MCF 10A (cell line): ENCODE measurements around the gene CXCL9. TPM values are rescaled to one million over a fixed set of nuclear protein-coding genes. Genes with fewer than 3 reads are reported as not detected.
"Not testable (repeated sequence)": the region's sequence is repeated elsewhere in the genome, so short reads cannot be mapped to it uniquely, and the experiment has no call there.

Experiments used
- Bru-seq: library from RNA; stranded (reverse); fragments of 400-500 nt; gene quantifications from one replicate; lab custom pipeline; 2021; lab: Mats Ljungman, UMichigan
- BruChase-seq, 2 experiments: library from RNA; stranded (reverse); fragments of 400-500 nt; gene quantifications; one replicate each; lab custom pipeline; 2021; lab: Mats Ljungman, UMichigan
- BruUV-seq: library from RNA; stranded (reverse); fragments of 400-500 nt; replicated peaks from 2 replicates; lab custom pipeline; 2021; lab: Mats Ljungman, UMichigan
- CTCF ChIA-PET: fragments of 300-600 bp; sonication (Branson Sonifier 250); formaldehyde crosslinking; extraction: SDS; loops from one replicate; lab custom pipeline; 2021; ENCODE audit warnings: antibody characterized with exemption, inconsistent platforms; lab: Yijun Ruan, JAX
- POLR2A ChIA-PET: fragments of 300-600, 350-650 bp; sonication (Branson Sonifier 250); formaldehyde crosslinking; extraction: SDS; loops from one replicate; lab custom pipeline; 2020; ENCODE audit warnings: antibody characterized with exemption, inconsistent platforms; lab: Yijun Ruan, JAX
- DNase-seq: peaks from one replicate; pipeline ENCODE4 v3.0.0-alpha.2; 2018; ENCODE audit not compliant: unreplicated experiment
- H3K27ac Mint-ChIP-seq: one replicate; pipeline ENCODE4 v1.8.0; 2022; ENCODE audit warnings: mild to moderate bottlenecking, low read depth, mixed read lengths; ENCODE audit not compliant: unreplicated experiment
- H3K27me3 Mint-ChIP-seq: one replicate; pipeline ENCODE4 v1.8.0; 2022; ENCODE audit warnings: mixed read lengths; ENCODE audit not compliant: insufficient read depth, unreplicated experiment
- H3K36me3 Mint-ChIP-seq: one replicate; pipeline ENCODE4 v1.8.0; 2022; ENCODE audit warnings: mild to moderate bottlenecking, moderate library complexity, mixed read lengths; ENCODE audit not compliant: insufficient read depth, unreplicated experiment
- H3K4me1 Mint-ChIP-seq: one replicate; pipeline ENCODE4 v1.8.0; 2022; ENCODE audit warnings: mixed read lengths; ENCODE audit not compliant: insufficient read depth, unreplicated experiment
- H3K4me3 Mint-ChIP-seq: one replicate; pipeline ENCODE4 v1.8.0; 2022; ENCODE audit warnings: mild to moderate bottlenecking, moderate library complexity, mixed read lengths; ENCODE audit not compliant: unreplicated experiment
- H3K9me3 Mint-ChIP-seq: one replicate; pipeline ENCODE4 v1.8.0; 2022; ENCODE audit warnings: mixed read lengths; ENCODE audit not compliant: unreplicated experiment
- intact Hi-C: fragments of 100-400 bp; cut with micrococcal nuclease; formaldehyde crosslinking; loops from 2 replicates; pipeline ENCODE4 v1.14.1; 2022
- long read RNA-seq: library from polyadenylated mRNA; stranded (forward); transcript quantifications from one replicate; pipeline ENCODE4 v2.0.0, GENCODE V29; 2022
- total RNA-seq: library from RNA; stranded (reverse); gene quantifications from 2 replicates; pipeline ENCODE4 v1.2.3, GENCODE V29; 2022
- TF ChIP-seq, protein P1 (sequence below): fragments of 200-600 bp; IDR thresholded peaks from one replicate; pipeline ENCODE4 v1.8.0; 2022; ENCODE audit warnings: antibody characterized with exemption, mild to moderate bottlenecking; ENCODE audit not compliant: unreplicated experiment

Gene CXCL9
- not detected in 2 replicates for total RNA-seq
- Bru-seq, nascent RNA: not detected
- not detected for BruChase-seq, experiment 1, labeled RNA remaining after a 6-hour chase
- not detected for BruChase-seq, experiment 2, labeled RNA remaining after a 2-hour chase
- long read RNA-seq: 0 reads

DNA sequence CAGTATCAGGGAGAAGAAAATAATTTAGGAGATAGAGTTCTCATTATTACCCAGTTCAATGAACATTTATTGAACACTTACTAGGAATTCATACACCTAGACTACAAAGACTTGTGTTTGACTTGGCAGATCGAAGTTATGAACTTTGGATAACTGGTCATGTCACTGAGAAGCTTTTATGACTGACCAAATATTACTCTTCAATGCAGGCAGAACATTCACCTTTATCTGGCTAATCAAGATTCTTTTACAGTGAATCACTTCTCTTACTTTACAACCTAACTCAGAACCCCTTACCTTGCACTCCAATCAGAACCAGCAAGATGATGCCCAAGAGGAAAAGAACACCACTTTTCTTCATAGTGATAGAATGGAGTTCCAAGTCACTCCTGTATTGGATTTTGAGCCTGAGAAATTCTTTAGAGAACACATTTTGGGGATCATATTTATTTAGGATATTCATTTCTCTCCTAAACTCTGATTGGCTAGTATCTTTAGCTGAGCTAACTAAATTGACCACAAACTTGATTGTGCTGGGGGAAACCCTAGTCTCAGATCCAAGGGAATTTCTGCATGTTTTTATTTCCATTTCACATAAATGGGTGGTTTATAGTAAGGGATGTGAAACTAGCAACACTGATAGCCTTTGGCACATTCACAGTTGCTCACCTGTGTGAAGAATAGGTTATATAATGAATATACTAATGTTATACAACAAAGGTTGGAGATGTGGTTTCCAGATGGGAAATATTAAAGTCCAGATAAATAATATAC lies at the start of gene CXCL9:
Gene CXCL9 (minus strand): TSS at position 421 of the 774 bp plus-strand sequence. CDS start 60 bp downstream, at position 361.
- Mint-ChIP-seq H3K27ac (no peak within 1 kb of the TSS), H3K9me3 (no peaks in the 10 kb centered on the region), H3K4me3 (no peak within 1 kb of the TSS), H3K36me3 (no peaks in the 10 kb centered on the region), H3K4me1 (peaks cover 8% of the 10 kb centered on the region), H3K27me3 (no peaks in the 10 kb centered on the region)
- TF ChIP-seq, protein P1, sequence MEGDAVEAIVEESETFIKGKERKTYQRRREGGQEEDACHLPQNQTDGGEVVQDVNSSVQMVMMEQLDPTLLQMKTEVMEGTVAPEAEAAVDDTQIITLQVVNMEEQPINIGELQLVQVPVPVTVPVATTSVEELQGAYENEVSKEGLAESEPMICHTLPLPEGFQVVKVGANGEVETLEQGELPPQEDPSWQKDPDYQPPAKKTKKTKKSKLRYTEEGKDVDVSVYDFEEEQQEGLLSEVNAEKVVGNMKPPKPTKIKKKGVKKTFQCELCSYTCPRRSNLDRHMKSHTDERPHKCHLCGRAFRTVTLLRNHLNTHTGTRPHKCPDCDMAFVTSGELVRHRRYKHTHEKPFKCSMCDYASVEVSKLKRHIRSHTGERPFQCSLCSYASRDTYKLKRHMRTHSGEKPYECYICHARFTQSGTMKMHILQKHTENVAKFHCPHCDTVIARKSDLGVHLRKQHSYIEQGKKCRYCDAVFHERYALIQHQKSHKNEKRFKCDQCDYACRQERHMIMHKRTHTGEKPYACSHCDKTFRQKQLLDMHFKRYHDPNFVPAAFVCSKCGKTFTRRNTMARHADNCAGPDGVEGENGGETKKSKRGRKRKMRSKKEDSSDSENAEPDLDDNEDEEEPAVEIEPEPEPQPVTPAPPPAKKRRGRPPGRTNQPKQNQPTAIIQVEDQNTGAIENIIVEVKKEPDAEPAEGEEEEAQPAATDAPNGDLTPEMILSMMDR: no peak
- ChIA-PET POLR2A (no interaction called here), CTCF (interaction anchor here (1.1 to 1.5 kb wide), 2 partner anchors 11 to 60 kb away, joined by 3 to 8 read pairs; no protein-coding TSS in a partner anchor)
- DNase-seq: no peak
- intact Hi-C loops: no loop called here
- no TSS peak for BruUV-seq

DNA sequence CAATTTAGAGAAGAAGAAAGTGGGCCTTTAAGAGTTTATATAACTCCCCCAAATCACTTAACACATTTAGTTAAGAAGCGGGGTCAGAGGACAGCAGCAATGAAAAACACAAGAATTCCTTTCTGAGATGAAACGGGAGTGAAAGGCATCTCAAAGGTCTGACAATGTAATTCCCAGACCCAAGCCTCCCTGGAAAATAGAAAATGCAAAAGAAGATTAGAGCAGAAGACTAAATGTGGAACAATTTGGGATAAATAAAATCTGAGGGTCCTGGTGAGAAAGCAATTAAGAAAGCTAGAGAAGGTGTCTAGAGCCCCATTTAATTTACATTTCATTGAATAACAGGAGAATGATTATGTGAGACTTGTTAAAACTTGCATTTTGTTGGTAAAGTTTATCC lies 48.1 kb upstream of the CXCL9 start:
- no peak overlapping the region for H3K4me3 Mint-ChIP-seq
- no TSS peak for BruUV-seq
- no peaks in the 10 kb centered on the region for H3K27me3 Mint-ChIP-seq
- CTCF ChIA-PET: interaction anchor here (1.0 kb wide), 1 partner anchor 12 kb away, joined by 4 read pairs; no protein-coding TSS in a partner anchor
- no peaks in the 10 kb centered on the region for H3K9me3 Mint-ChIP-seq
- POLR2A ChIA-PET: no interaction called here
- DNase-seq: no peak
- TF ChIP-seq, protein P1: no peak
- intact Hi-C loops: no loop called here
- peaks cover 25% of the 10 kb centered on the region for H3K4me1 Mint-ChIP-seq
- H3K27ac Mint-ChIP-seq: no peak overlapping the region
- H3K36me3 Mint-ChIP-seq: peaks cover 1% of the 10 kb centered on the region

DNA sequence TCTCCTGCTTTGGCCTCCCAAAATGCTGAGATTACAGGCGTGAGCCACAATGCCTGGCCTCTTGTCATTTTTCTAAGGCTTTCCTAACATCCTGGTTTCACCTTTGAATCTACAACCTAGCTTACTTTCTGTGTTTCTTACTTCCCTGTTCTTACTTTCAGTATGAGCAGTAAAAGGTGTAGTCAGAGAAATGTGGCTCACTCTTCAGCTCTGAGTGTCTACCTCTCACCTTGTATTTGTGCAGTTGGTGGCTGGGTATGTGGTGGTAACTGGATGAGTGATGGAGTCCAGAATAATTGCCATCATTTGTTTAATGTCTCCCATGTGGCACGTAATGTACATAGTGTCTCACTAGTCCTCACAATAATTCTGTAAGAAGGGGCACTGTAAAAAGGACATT lies 47.7 kb upstream of the CXCL9 start:
- TF ChIP-seq, protein P1: no peak
- Mint-ChIP-seq H3K27me3 (no peaks in the 10 kb centered on the region), H3K27ac (no peak overlapping the region), H3K4me3 (no peak overlapping the region), H3K4me1 (peaks cover 21% of the 10 kb centered on the region), H3K36me3 (no peaks in the 10 kb centered on the region), H3K9me3 (no peaks in the 10 kb centered on the region)
- DNase-seq: no peak
- intact Hi-C loops: no loop called here
- BruUV-seq: no TSS peak
- ChIA-PET CTCF (interaction anchor here (2.4 to 2.5 kb wide), 2 partner anchors 29 to 59 kb away, joined by 6 to 18 read pairs; no protein-coding TSS in a partner anchor), POLR2A (interaction anchor here (1.1 to 2.7 kb wide), 2 partner anchors 19 to 56 kb away, joined by 3 to 6 read pairs; partner anchors contain the start of gene CXCL11)

DNA sequence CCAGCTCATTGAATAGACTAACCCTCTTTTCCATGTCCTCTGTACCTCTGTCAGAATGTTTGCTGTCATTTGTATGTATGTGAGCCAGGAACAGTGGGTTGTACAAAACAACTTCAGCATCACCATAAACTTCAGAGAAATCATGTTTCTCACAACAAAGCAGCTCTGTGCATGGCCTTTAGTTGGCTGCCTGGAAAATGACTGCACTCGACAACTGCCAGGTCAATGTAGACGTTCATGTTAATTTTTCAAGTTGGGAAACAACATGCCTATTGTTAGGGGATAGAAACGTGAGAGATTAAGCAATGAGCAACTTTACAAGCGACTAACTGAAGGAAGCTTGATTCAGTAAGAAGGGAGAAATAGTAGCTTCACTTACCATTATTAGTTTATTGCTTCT lies 46.4 kb upstream of the CXCL9 start:
- TF ChIP-seq, protein P1: no peak
- no peaks in the 10 kb centered on the region for H3K9me3 Mint-ChIP-seq
- peaks cover 8% of the 10 kb centered on the region for H3K4me1 Mint-ChIP-seq
- H3K36me3 Mint-ChIP-seq: no peaks in the 10 kb centered on the region
- CTCF ChIA-PET: interaction anchor here (0.7 to 2.5 kb wide), 6 partner anchors 14 to 95 kb away, joined by 3 to 18 read pairs (median 4); partner anchors contain the start of gene NUP54
- H3K27ac Mint-ChIP-seq: no peak overlapping the region
- H3K27me3 Mint-ChIP-seq: no peaks in the 10 kb centered on the region
- POLR2A ChIA-PET: interaction anchor here (0.7 to 2.7 kb wide), 5 partner anchors 15 to 352 kb away, joined by 3 to 6 read pairs (median 3); partner anchors contain the start of genes CXCL11 and SDAD1
- intact Hi-C loops: no loop called here
- no peak overlapping the region for H3K4me3 Mint-ChIP-seq
- DNase-seq: peak; percentile 28
- no TSS peak for BruUV-seq

DNA sequence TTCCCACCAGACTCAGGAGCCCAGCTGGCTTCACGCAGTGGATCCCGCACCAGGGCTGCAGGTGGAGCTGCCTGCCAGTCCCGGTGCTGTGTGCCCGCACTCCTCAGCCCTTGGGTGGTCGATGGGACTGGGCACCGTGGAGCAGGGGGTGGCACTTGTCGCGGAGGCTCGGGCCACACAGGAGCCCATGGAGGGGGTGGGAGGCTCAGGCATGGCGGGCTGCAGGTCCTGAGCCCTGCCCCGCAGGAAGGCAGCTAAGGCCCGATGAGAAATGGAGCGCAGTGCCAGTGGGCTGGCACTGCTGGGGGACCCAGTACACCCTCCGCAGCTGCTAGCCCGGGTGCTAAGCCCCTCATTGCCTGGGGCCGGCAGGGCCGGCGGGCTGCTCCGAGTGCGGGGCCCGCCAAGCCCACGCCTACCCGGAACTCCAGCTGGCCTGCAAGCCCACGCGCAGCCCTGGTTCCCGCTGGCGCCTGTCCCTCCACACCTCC lies 43.3 kb upstream of the CXCL9 start:
- H3K9me3 Mint-ChIP-seq, H3K4me3 Mint-ChIP-seq, H3K27me3 Mint-ChIP-seq, intact Hi-C loops, H3K27ac Mint-ChIP-seq, H3K4me1 Mint-ChIP-seq, BruUV-seq, DNase-seq, H3K36me3 Mint-ChIP-seq, POLR2A ChIA-PET: not testable (repeated sequence)
- CTCF ChIA-PET: interaction anchor here (0.6 kb wide), 1 partner anchor 133 kb away, joined by 3 read pairs; no protein-coding TSS in a partner anchor
